H9 (cell line): ENCODE data around the gene PTPN11. TPM values are rescaled to one million over a fixed set of nuclear protein-coding genes. Genes with fewer than 3 reads are reported as not detected.

Experiments
- DNase-seq: peaks from one replicate; pipeline ENCODE4 v3.0.0-alpha.2; 2017
- H2AFZ ChIP-seq: one replicate; pipeline ENCODE4 v1.6.1; 2013; ENCODE audit warnings: mild to moderate bottlenecking, low read length, control low read depth, moderate library complexity
- H2AK5ac ChIP-seq: 2 replicates; pipeline ENCODE4 v1.6.1; 2013; ENCODE audit warnings: low read length, control low read depth, mixed read lengths; ENCODE audit not compliant: insufficient read length
- H2BK120ac ChIP-seq: one replicate; pipeline ENCODE4 v1.6.1; 2013; ENCODE audit warnings: low read depth, mild to moderate bottlenecking, low read length, control low read depth, inconsistent platforms; ENCODE audit not compliant: poor library complexity, severe bottlenecking
- H2BK12ac ChIP-seq: 2 replicates; pipeline ENCODE4 v1.6.1; 2013; ENCODE audit warnings: low read length, control low read depth, mixed read lengths, low read depth; ENCODE audit not compliant: insufficient read length
- H2BK15ac ChIP-seq: 2 replicates; pipeline ENCODE4 v1.6.1; 2013; ENCODE audit warnings: low read depth, low read length, control low read depth
- H2BK20ac ChIP-seq: one replicate; pipeline ENCODE4 v1.6.1; 2013; ENCODE audit warnings: low read depth, mild to moderate bottlenecking, low read length, control low read depth, inconsistent platforms; ENCODE audit not compliant: poor library complexity, severe bottlenecking
- H2BK5ac ChIP-seq: 2 replicates; pipeline ENCODE4 v1.6.1; 2013; ENCODE audit warnings: low read length, control low read depth, mixed read lengths; ENCODE audit not compliant: insufficient read length
- H3K14ac ChIP-seq: 2 replicates; pipeline ENCODE4 v1.6.1; 2013; ENCODE audit warnings: low read length, control low read depth; ENCODE audit not compliant: insufficient read depth
- H3K18ac ChIP-seq: 2 replicates; pipeline ENCODE4 v1.6.1; 2013; ENCODE audit warnings: low read depth, mild to moderate bottlenecking, mixed read lengths, low read length, control low read depth; ENCODE audit not compliant: insufficient read length
- H3K23ac ChIP-seq: 2 replicates; pipeline ENCODE4 v1.6.1; 2013; ENCODE audit warnings: low read length, control low read depth, mixed read lengths, low read depth; ENCODE audit not compliant: insufficient read length
- H3K23me2 ChIP-seq: 2 replicates; pipeline ENCODE4 v1.6.1; 2013; ENCODE audit warnings: low read depth, mild to moderate bottlenecking, mixed read lengths, low read length, control low read depth; ENCODE audit not compliant: insufficient read length, poor library complexity, severe bottlenecking
- H3K27ac ChIP-seq: 2 replicates; pipeline ENCODE4 v1.5.1; 2013; ENCODE audit warnings: low read length, control low read depth, mixed read lengths, low read depth; ENCODE audit not compliant: insufficient read length
- H3K27me3 ChIP-seq: 2 replicates; pipeline ENCODE4 v1.6.1; 2013; ENCODE audit warnings: low read length, control low read depth, inconsistent platforms; ENCODE audit not compliant: insufficient read depth
- H3K4ac ChIP-seq: 2 replicates; pipeline ENCODE4 v1.6.1; 2013; ENCODE audit warnings: low read depth, mild to moderate bottlenecking, control low read depth, inconsistent platforms, low read length, moderate library complexity
- H3K4me1 ChIP-seq: 2 replicates; pipeline ENCODE4 v1.6.1; 2013; ENCODE audit warnings: low read length, control low read depth, inconsistent platforms; ENCODE audit not compliant: insufficient read depth
- H3K4me2 ChIP-seq: 2 replicates; pipeline ENCODE4 v1.6.1; 2013; ENCODE audit warnings: low read length, control low read depth, mixed read lengths; ENCODE audit not compliant: insufficient read length, insufficient read depth
- H3K56ac ChIP-seq: 2 replicates; pipeline ENCODE4 v1.6.1; 2013; ENCODE audit warnings: low read depth, mild to moderate bottlenecking, mixed read lengths, low read length, control low read depth; ENCODE audit not compliant: insufficient read length
- H3K79me1 ChIP-seq: 2 replicates; pipeline ENCODE4 v1.6.1; 2013; ENCODE audit warnings: low read depth, mild to moderate bottlenecking, moderate library complexity, low read length, control low read depth, inconsistent platforms; ENCODE audit not compliant: insufficient read depth, poor library complexity, severe bottlenecking
- H3K79me2 ChIP-seq: 2 replicates; pipeline ENCODE4 v1.6.1; 2013; ENCODE audit warnings: low read length, control low read depth, inconsistent platforms; ENCODE audit not compliant: insufficient read depth
- H3K9ac ChIP-seq: 2 replicates; pipeline ENCODE4 v1.6.1; 2013; ENCODE audit warnings: low read length, control low read depth, mixed read lengths; ENCODE audit not compliant: insufficient read length; ENCODE audit errors: extremely low read depth
- H3K9me3 ChIP-seq: one replicate; pipeline ENCODE4 v1.6.1; 2013; ENCODE audit warnings: low read depth, low read length, inconsistent platforms; ENCODE audit not compliant: control insufficient read depth
- H3T11ph ChIP-seq: one replicate; pipeline ENCODE4 v1.6.1; 2013; ENCODE audit warnings: mild to moderate bottlenecking, low read length, control low read depth, inconsistent platforms
- H4K20me1 ChIP-seq: one replicate; pipeline ENCODE4 v1.6.1; 2013; ENCODE audit not compliant: control insufficient read depth, insufficient read length, insufficient read depth
- H4K5ac ChIP-seq: 2 replicates; pipeline ENCODE4 v1.6.1; 2013; ENCODE audit warnings: low read depth, mild to moderate bottlenecking, mixed read lengths, low read length, control low read depth; ENCODE audit not compliant: insufficient read length
- H4K8ac ChIP-seq: replicated peaks from 2 replicates; pipeline ENCODE4 v1.6.1; 2013; ENCODE audit warnings: low read length, control low read depth, mixed read lengths, low read depth; ENCODE audit not compliant: insufficient read length
- H4K91ac ChIP-seq: 2 replicates; pipeline ENCODE4 v1.6.1; 2013; ENCODE audit warnings: low read depth, mild to moderate bottlenecking, moderate library complexity, mixed read lengths, low read length, control low read depth; ENCODE audit not compliant: insufficient read length
- H3K27ac Mint-ChIP-seq, 3 experiments: 2 replicates in 2 of 3; 3 replicates in 1 of 3; pipeline ENCODE4 v1.8.0; 2020 to 2021; ENCODE audit warnings: mixed read lengths in 3 of 3, mild to moderate bottlenecking in 1 of 3, moderate library complexity in 1 of 3
- H3K27me3 Mint-ChIP-seq: 2 replicates; pipeline ENCODE4 v1.8.0; 2021; ENCODE audit warnings: low read depth, mild to moderate bottlenecking, moderate library complexity, mixed read lengths
- H3K36me3 Mint-ChIP-seq, 3 experiments: 2 replicates in 2 of 3; 3 replicates in 1 of 3; pipeline ENCODE4 v1.8.0; 2020 to 2021; ENCODE audit warnings: low read depth in 3 of 3, mixed read lengths in 3 of 3; ENCODE audit not compliant: insufficient read depth in 1 of 3
- H3K4me1 Mint-ChIP-seq, 2 experiments: 2 replicates each; pipeline ENCODE4 v1.8.0; 2020; ENCODE audit warnings: mixed read lengths in 2 of 2
- H3K4me3 Mint-ChIP-seq, 2 experiments: 2 replicates in 1 of 2; 3 replicates in 1 of 2; pipeline ENCODE4 v1.8.0; 2020 to 2021; ENCODE audit warnings: mild to moderate bottlenecking in 2 of 2, mixed read lengths in 2 of 2, moderate library complexity in 1 of 2
- H3K9me3 Mint-ChIP-seq, 2 experiments: 2 replicates in 1 of 2; 3 replicates in 1 of 2; pipeline ENCODE4 v1.8.0; 2020; ENCODE audit warnings: mild to moderate bottlenecking in 2 of 2, mixed read lengths in 2 of 2, moderate library complexity in 1 of 2
- WGBS: extraction: QIAGEN DNeasy Blood & Tissue Kit; methylation state at CpG from one replicate; pipeline ENCODE4 v1.1.7; 2013; ENCODE audit warnings: missing lambda C conversion rate, low lambda C conversion rate, mixed read lengths; ENCODE audit not compliant: insufficient read length; ENCODE audit errors: extremely low coverage; 5-methylcytosine and 5-hydroxymethylcytosine counted together
- total RNA-seq: library from RNA; stranded (reverse); gene quantifications from 2 replicates; pipeline ENCODE4 v1.2.1, GENCODE V29; 2021
- TF ChIP-seq, protein P1 (sequence below): fragments of 200-600 bp; sonication (generic); conservative IDR thresholded peaks from 3 replicates; pipeline ENCODE4 v1.8.0; 2021; ENCODE audit warnings: antibody characterized with exemption, mild to moderate bottlenecking

The PTPN11 gene
- total RNA-seq, 1 experiment from 2014 or later: 112 TPM

DNA sequence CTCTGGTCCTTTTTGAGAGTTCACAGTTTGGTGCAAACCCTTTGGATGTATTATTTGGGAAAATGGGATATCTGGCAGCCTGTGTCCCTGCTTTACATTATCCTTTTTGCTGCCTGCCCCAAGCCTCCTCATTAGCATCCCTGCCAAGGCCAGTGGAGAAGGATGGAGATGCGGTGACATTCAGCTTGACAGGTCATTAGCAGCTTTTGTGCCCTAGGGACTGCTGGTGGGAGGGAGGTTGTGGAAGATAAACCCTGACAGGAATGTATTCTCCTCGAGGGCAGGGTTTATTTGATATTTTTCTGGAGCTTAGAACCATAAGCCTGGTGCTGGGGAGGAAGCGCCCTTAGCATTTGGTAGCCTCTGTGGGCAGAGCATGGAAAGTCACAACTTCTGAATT lies 49.3 kb downstream of the PTPN11 start:
- Histone ChIP-seq H4K20me1 (no peaks in the 10 kb centered on the region), H4K5ac (no peak overlapping the region), H2BK12ac (no peak overlapping the region), H3K18ac (no peak overlapping the region), H3K9ac (no peak overlapping the region), H3K14ac (no peak overlapping the region), H3K4me2 (no peak overlapping the region), H3K23ac (no peak overlapping the region), H2AFZ (no peak overlapping the region), H3K27ac (no peak overlapping the region), H2BK5ac (no peak overlapping the region), H3K56ac (no peak overlapping the region), H2BK15ac (no peak overlapping the region), H3K4ac (no peak overlapping the region), H3K27me3 (no peaks in the 10 kb centered on the region; the same call in 1 of the 2 replicates), H2BK20ac (no peak overlapping the region), H2AK5ac (no peak overlapping the region), H3K79me1 (no peaks in the 10 kb centered on the region), H3K23me2 (no peaks in the 10 kb centered on the region), H4K8ac (no peak overlapping the region), H3K9me3 (no peaks in the 10 kb centered on the region), H3K4me1 (no peaks in the 10 kb centered on the region), H4K91ac (no peak overlapping the region), H3T11ph (no peak overlapping the region), H2BK120ac (no peak overlapping the region), H3K79me2 (no peaks in the 10 kb centered on the region; the same call in 1 of the 2 replicates)
- H3K27me3 Mint-ChIP-seq: no peaks in the 10 kb centered on the region
- H3K27ac Mint-ChIP-seq: no peak overlapping the region
- H3K4me3 Mint-ChIP-seq: no peak overlapping the region
- TF ChIP-seq, protein P1, sequence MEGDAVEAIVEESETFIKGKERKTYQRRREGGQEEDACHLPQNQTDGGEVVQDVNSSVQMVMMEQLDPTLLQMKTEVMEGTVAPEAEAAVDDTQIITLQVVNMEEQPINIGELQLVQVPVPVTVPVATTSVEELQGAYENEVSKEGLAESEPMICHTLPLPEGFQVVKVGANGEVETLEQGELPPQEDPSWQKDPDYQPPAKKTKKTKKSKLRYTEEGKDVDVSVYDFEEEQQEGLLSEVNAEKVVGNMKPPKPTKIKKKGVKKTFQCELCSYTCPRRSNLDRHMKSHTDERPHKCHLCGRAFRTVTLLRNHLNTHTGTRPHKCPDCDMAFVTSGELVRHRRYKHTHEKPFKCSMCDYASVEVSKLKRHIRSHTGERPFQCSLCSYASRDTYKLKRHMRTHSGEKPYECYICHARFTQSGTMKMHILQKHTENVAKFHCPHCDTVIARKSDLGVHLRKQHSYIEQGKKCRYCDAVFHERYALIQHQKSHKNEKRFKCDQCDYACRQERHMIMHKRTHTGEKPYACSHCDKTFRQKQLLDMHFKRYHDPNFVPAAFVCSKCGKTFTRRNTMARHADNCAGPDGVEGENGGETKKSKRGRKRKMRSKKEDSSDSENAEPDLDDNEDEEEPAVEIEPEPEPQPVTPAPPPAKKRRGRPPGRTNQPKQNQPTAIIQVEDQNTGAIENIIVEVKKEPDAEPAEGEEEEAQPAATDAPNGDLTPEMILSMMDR: no peak
- H3K9me3 Mint-ChIP-seq: no peaks in the 10 kb centered on the region
- H3K36me3 Mint-ChIP-seq: peaks cover 5 to 33% (median 12%) of the 10 kb centered on the region in 3 experiments; a peak in 6 of 7 replicates
- H3K4me1 Mint-ChIP-seq: peaks cover 8 to 11% of the 10 kb centered on the region in 2 experiments
- no peak for DNase-seq
- WGBS: no CpG with 5 or more reads among the region's 3 CpGs
